GM18909 (cell line): ENCODE measurements around the gene IMP4.

ENCODE experiments used
- ATAC-seq: cut with Tn5 transposase; IDR thresholded peaks from one replicate; pipeline ENCODE4 v1.9.1; 2021; ENCODE audit warnings: mild to moderate bottlenecking; ENCODE audit not compliant: unreplicated experiment, poor library complexity

The IMP4 gene

DNA sequence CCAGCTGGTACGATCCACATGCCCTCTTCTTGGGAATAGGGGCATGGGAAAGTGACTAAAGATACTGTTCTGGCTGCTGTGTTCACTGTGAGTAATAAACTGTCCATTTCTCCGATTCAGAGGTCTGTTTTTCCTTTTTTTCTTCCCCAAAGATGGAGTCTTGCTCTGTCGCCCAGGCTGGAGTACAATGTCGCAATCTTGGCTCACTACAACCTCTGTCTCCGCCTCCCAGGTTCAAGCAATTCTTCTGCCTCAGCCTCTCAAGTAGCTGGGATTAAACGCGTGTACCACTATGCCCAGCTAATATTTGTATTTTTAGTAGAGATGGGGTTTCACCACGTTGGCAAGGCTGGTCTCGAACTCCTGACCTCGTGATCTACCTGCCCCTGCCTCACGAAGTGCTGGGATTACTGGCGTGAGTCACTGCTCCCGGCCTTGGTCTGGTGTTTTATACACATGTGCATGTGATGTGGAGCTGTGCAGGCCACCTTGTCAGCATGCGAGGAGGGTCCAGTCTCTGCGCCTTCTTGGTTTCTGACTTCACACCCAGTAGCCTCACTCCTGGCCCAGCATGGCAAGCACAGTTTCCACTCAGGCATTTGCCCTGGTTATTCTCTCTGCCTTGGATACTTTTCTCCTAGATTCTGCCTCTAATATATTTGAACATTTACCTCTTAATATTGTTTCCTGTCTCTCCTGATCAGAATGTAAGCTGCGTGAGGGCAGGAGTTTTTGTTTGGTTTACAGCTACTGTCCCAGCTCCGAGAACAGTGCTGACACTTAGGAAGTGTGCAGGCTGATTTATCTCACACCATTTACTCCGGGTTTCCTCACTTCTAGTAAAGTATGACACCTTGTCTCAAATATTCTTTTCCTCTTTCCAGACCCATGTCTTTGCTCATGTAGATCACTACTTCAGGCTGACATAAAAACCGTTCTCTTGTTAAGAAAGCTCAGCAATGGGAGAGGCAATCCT, 32.9 kb downstream of the IMP4 start:
- no peak for ATAC-seq

DNA sequence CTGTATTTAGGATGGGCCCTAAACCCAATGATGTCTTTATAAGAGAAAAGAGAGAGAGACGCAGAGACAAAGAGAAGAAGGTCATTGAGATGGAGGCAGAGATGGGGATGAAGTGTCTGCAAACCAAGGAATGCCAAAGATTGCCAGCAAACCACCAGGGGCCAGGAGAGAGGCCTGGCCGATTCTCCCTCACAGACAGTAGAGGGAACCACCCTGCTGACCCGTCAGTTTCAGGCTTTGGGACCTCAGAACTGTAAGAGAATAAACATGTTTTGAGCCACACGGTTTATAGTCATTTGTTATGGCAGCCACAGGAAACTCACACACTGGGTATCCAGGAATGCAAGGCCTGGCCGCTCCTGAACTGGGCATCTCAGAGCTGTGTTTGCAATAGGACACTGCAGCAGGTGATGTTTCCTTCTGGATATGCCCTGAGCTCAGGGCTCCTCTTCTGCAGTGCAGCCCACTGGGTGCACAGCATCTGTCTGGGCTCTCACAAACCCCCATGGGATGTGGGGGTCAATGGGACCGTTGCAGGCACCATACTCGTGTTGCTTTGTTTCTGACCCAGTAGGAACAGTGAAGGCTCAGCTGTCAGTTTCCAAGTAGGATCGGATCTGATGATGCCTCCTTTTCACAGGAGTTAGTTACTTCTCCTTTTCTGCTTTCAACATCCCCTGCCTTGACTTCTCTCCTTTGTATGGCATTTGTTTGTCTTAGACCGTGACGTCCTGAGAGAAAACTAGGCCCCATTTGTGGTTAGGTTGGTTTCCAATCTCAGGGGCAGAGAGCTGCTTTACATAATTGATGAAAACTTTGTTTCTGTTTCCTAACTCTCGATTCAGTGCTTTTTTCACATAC, 34.0 kb downstream of the IMP4 start:
- ATAC-seq: peak; percentile 60

GRCh38 chr2:130377491-130377890, 34.8 kb downstream of the IMP4 start:
- ATAC-seq: no peak

- ATAC-seq: no peak
These were observed 35.7 kb downstream of the IMP4 start for GRCh38 chr2:130378206-130378897.

DNA sequence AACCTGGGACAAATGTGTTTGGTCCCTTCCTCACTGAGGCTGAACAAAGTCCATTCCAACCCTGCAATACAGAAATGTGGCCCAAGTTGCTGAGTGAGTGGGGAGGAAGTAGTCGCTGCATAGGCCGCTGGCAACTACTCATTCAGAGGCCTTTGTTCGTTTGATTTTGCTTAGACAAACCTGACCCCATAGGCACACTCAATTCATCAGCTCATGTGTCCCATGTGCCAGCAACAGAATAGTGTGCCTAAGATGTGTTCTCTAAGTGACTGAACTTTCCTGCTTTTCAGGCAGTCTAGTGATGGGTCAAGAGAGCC, 36.2 kb downstream of the IMP4 start:
- no peak for ATAC-seq

DNA sequence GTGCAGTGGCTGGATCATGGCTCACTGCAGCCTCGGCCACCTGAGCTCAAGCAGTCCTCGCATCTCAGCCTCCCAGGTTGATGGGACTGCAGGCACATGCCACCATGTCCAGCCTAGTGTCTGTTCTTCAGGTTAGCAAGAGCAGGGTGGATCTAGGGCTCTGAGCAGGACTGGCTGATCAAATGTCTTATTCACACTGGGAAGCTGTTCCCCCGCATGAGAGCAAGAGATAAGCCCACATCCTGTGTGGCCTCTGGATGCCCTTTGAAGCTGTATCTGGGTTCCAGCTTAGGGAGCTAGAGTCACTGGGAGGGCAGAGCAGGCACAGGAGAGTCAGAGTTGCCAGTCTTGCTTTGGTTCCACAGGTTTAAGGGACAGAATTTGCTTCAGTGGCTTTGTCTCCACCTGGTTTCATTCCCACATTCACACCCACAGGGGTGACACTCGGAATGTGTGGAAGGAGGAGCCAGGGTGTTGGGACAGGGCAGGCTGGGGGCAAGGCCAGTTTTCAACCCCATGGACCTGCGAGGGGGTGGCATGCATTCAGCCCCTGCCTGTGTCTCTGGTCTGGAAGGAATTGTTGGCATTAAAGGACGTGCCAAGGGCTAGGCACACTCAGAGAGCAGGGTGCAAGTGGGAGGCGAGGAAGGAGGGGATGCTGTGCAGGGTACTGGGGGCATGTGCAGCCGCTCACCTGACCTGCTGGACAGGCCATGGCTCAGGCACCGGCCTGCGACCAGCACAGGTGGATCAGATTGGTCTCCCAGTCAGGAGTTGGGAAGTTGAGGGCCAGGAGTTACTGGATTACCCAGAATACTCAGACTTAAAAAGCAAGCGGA, 37.6 kb downstream of the IMP4 start:
- no peak for ATAC-seq

GRCh38 chr2:130381145-130381544, 38.4 kb downstream of the IMP4 start:
- no peak for ATAC-seq

DNA sequence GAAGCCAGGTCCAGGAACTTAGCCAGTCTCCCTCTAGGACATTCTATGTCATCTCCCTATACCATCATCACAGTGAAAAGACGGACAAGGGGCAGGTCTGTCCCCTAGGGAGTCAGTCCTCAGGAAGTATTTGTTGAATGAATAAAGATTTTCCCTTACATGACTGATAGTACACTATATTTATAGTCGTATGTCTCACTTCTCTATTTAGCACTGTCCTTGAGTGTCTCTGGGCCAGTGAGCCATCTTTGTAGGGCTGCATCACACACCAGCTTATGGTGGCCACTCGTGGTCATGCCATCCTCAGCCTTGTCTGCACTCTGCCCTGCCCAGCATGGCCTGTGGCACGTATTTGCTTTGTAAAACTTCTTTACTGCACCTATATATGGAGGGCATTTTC, 38.9 kb downstream of the IMP4 start:
- peak; percentile 28 for ATAC-seq

DNA sequence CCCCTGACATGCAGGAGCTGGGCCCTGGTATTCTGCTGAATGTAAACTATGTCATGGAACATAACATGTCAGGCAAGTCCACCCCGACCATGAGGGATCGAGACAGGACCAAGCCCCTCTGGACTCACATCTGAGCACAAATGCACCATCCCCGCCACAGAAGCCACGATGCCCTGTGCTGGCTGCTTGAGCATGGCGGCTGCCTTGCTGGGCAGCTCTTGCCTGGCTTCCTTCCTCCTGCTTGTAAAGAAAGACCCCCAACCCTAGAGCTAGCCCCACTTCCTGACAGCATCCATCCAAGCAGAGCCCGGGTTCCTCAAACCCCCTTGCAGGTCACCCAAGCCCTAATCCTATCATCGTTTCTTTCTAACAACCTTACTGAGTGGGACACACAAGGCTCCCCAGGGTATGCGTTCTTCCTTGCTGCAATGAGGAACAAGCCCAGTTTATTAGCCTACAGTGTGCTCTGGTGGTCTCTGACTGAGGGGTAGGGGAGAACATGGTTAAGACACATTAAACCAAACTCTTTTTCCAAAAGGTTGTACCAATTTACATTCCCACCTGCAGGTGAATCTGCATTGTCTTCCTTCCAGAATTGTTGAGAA, 39.7 kb downstream of the IMP4 start:
- ATAC-seq: no peak

DNA sequence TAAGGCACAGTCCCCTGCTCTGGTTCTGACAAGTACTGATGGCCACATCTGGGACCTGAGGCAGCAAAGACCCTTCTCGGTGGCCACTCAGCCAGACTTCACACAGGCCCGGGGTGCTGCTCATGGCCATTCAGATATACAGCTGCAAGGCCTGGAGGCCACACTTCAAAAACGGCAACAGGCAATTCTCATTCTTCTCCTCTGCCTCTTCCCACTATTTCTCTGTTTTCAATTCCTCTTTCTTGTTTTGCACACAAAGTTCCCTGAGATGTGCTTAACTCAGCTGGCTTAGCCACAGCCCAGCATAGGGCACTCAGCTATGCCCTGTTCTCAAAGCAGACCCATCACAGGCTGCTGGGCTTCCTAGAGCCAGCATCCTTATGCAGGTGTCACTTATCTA, 43.0 kb downstream of the IMP4 start:
- ATAC-seq: no peak

DNA sequence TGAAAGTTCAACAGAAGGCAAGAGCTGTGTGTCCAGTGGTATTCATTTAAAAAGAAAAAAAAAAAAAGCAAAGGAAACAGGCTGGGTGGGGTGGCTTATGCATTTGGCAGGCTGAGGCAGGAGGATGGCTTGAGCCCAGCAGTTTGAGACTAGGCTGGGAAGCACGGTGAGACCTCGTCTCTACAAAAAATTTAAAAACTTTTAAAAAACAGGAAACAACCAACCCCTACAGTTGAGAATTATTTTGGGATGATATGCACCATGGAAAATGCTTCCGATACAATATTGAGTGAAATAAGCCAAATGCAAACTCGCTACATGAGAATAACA, 44.3 kb downstream of the IMP4 start:
- no peak for ATAC-seq

DNA sequence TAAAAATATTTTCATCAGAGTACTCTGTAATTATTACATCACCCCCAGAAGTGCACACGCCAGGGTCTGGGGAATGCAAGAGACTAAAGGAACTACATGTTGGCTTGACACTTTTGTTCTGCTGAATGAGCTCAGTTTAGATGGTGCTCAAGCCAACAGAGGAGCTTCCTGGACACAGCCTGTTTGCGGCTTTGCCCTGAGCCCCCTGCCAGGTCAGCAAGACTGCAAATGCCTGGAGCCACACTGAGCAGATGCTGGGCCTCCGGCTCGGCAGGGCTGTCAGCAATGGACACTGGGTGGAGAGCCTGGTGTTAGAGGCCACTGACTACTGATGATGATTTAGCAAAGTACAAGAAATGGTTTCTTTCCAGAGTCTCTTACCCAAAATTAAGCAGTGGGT, 45.1 kb downstream of the IMP4 start:
- no peak for ATAC-seq

- no peak for ATAC-seq
These were observed 45.7 kb downstream of the IMP4 start for GRCh38 chr2:130388221-130388907.

- no peak for ATAC-seq
These were observed 46.7 kb downstream of the IMP4 start for GRCh38 chr2:130389358-130389757.

- ATAC-seq: no peak
These were observed 47.1 kb downstream of the IMP4 start for GRCh38 chr2:130389783-130390182.

DNA sequence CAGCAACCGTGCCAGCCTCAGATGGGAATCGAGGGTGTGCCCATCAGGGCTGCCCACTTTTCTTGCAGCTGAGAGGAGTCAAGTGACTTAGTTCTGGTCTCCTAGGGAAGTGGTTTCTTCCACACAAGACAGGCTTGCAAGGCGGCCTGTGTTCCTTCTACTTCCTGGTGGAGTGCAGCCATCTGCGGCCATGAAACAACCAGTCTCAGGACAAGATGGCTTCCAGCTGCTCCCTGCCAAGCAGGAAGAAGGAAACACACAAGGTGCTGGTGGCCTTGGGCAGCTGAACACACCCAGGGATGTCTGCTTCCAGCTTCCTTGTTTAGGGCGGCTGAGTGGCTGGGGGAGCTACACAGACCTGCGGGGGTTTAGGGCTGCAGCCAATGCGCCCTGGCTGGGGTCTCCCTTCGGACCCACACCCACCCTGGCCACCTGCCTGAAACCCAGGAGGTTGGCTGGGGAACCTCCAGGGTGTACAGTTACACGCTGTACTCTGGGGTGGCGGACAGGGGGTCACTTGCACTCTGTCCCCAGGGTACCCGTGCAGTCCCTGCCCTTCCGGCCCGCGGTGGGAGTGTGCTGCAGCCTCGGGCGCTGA, 47.9 kb downstream of the IMP4 start:
- ATAC-seq: peak; percentile 16

- peak; percentile 93 for ATAC-seq
These were observed 48.6 kb downstream of the IMP4 start for GRCh38 chr2:130391058-130391871.
